HL-60 (cell line): Measurements from ENCODE around the gene ARHGAP20.

ENCODE experiments used
- DNase-seq, 2 experiments: peaks; one replicate each; pipeline ENCODE4 v3.0.0-alpha.2; 2010 to 2020; ENCODE audit warnings: low read depth in 1 of 2, low spot score in 1 of 2
- H3K27ac ChIP-seq: fragments of 250-450 bp; sonication (Bioruptor Pico); replicated peaks from 2 replicates; pipeline ENCODE4 v1.5.1; 2020; ENCODE audit warnings: mild to moderate bottlenecking, moderate library complexity
- H3K27me3 ChIP-seq: fragments of 250-450 bp; sonication (Bioruptor Pico); 2 replicates; pipeline ENCODE4 v1.5.1; 2021; ENCODE audit warnings: mild to moderate bottlenecking, moderate library complexity; ENCODE audit not compliant: insufficient read depth, poor library complexity, severe bottlenecking
- H3K4me3 ChIP-seq: replicated peaks from 2 replicates; pipeline ENCODE4 v1.5.1; 2011; ENCODE audit warnings: mild to moderate bottlenecking, control low read depth, low read length; ENCODE audit not compliant: insufficient read depth
- CTCF ChIP-seq: IDR thresholded peaks from one replicate; pipeline ENCODE4 v1.5.1; 2011; ENCODE audit warnings: low read length, control low read depth, inconsistent platforms; ENCODE audit not compliant: insufficient read depth
- GABPA ChIP-seq: IDR thresholded peaks from 2 replicates; pipeline ENCODE4 v1.6.1; 2012; ENCODE audit warnings: low read depth
- POLR2AphosphoS5 ChIP-seq: IDR thresholded peaks from 2 replicates; pipeline ENCODE4 v1.6.1; 2012; ENCODE audit warnings: low read depth
- REST ChIP-seq: IDR thresholded peaks from 2 replicates; pipeline ENCODE4 v1.6.1; 2012; ENCODE audit warnings: low read depth; ENCODE audit not compliant: insufficient replicate concordance
- SPI1 ChIP-seq: IDR thresholded peaks from 2 replicates; pipeline ENCODE4 v1.6.1; 2012; ENCODE audit warnings: low read depth, mild to moderate bottlenecking, borderline replicate concordance

The ARHGAP20 gene

GRCh38 chr11:110679323-110679975 is 32.8 kb downstream of the ARHGAP20 start:
- Histone ChIP-seq H3K27ac (no peak overlapping the region), H3K4me3 (no peak overlapping the region), H3K27me3 (no peaks in the 10 kb centered on the region)
- no peak for DNase-seq
- TF ChIP-seq POLR2AphosphoS5 (no peak), GABPA (no peak), SPI1 (no peak), CTCF (no peak), REST (no peak)

- TF ChIP-seq CTCF (no peak), GABPA (no peak)
- no peak overlapping the region for H3K4me3 ChIP-seq
- no peak overlapping the region for H3K27ac ChIP-seq
- H3K27me3 ChIP-seq: no peaks in the 10 kb centered on the region
- DNase-seq: no peak
Measured at GRCh38 chr11:110675548-110675947, 36.7 kb downstream of the ARHGAP20 start.

GRCh38 chr11:110665689-110666465 is 46.4 kb downstream of the ARHGAP20 start:
- Histone ChIP-seq H3K27me3 (no peaks in the 10 kb centered on the region), H3K4me3 (no peak overlapping the region), H3K27ac (no peak overlapping the region)
- TF ChIP-seq GABPA (no peak), REST (no peak), SPI1 (no peak), POLR2AphosphoS5 (no peak), CTCF (no peak)
- no peak for DNase-seq

- Histone ChIP-seq H3K4me3 (no peak overlapping the region), H3K27ac (no peak overlapping the region), H3K27me3 (no peaks in the 10 kb centered on the region)
- TF ChIP-seq GABPA: no peak
- no peak for TF ChIP-seq POLR2AphosphoS5
- TF ChIP-seq SPI1: no peak
- TF ChIP-seq CTCF: no peak
- TF ChIP-seq REST: no peak
- no peak for DNase-seq
Measured at GRCh38 chr11:110655967-110656366, 56.3 kb downstream of the ARHGAP20 start.
